AML-193 (cell line): ENCODE measurements around the gene GLT1D1.
A peak's percentile ranks its signal among the peaks of the same experiment; 100 is the strongest.

Experiments
- DNase-seq, 2 experiments: peaks; one replicate each; lab custom pipeline; 2025; lab: John Stamatoyannopoulos, UW

GLT1D1 gene

GRCh38 chr12:128856035-128856790 lies 2.9 kb downstream of the GLT1D1 start:
- no peak for DNase-seq

- DNase-seq = no peak
Observed at GRCh38 chr12:128856791-128857078, 3.5 kb downstream of the GLT1D1 start.

DNA sequence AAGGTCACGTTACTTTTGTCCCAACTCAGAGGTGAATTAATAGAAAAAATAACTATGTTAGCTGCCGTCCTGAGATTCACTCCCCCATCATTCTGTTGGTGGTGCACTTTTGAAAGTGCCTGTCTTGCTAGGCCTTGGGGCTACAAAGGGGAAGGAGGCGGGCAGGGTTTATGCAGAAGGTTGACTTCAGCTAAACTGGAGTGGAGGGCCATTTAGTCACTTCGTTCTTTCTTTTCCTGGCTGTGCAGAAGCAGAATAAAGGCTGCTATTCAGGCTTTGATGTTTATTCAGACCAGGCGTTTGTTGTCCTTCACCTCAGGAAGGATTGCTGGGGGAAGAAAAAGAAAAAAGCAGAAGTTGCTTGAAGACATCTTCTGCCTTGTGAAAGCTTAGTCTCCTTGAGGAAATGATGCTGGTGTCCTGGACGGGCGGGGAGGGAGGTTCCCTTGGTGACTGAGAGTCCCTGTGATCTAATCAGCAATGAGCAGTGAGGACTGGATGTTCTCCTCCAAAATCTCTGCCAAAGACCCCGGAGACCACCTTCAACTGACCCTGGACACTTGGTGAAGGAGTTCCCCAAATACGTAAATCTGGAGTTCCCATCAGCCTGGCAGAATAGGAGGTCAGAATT lies 4.0 kb downstream of the GLT1D1 start:
- DNase-seq = peak in 1 of 2 experiments; percentile 1

DNA sequence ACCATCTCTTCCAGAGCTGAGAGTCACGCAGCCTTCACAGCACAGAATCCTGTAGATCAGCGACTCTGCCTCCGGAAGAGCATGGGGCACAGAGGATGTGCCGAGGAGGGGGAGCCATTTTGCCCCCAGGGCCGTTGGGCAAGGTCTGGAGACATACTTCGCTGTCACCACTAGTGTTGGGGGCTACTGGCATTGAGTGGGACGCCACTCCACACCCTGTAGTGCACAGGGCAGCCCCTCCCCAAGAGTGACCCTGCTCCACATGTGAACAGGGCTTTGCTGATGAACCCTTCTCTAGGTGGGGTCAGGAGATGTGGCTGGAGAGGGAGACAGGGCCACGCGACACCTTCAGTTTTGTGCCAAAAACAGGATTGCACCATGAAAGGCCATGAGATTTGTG lies 6.0 kb downstream of the GLT1D1 start:
- no peak for DNase-seq

GRCh38 chr12:128861226-128862016 lies 8.1 kb downstream of the GLT1D1 start:
- no peak for DNase-seq

DNA sequence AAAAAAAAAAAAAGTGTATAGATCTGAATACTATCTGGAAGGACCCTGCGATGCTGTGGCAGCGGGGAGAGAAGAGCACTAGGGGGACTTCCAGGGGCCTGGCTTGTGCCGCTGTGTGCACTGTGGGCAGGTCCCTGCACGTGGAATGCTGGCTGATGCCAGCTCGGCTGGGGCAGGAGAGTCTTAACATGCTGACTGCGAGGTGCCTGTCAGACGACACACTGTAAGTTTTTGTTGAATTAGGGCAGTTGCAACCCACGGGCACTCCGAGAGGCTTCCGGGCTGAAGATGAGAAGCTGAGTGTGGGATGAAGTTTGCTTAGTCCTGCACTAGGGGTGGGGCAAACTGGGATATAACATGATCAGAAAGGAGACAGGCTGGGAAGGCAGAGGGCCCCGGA lies 10.7 kb downstream of the GLT1D1 start:
- DNase-seq = no peak

- DNase-seq = no peak
Observed at GRCh38 chr12:128864516-128865186, 11.4 kb downstream of the GLT1D1 start.

DNA sequence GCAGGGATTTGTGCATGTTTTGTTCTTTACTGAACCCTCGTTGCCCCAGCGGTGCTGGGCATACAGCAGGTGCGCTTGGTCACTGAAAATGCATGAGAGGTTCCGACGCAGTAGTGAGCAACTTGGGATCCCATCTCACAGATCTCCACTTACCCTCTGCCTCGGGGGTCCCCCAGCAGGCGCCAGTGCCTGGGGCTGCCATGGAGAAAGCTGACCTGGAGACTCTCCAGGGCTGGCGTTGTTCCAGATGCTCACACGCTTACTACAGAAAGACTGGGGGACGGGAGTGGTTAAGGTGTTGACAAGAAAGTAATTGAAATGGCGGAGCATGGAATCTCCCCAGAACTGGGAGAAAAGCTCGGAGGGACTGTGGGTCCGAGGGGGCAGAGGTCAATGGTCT lies 14.2 kb downstream of the GLT1D1 start:
- DNase-seq = no peak

DNA sequence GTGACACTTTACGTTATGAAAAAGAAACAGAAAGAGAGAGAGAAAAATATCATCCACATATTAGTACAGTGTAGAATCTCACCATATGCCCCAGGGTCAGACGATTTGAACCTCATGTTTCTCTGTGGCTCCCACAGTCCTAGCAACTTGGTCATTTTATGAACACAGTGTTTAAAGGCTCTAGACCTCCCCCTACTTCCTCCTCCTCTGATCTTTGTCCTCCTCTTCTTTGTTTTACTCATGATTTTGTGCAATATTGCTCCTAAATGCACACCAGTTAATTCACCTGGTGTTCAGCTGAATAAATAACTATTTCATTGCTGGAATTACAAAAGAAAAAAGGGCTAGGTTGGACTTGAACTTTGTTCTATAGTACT lies 18.2 kb downstream of the GLT1D1 start:
- DNase-seq = no peak

GRCh38 chr12:128872303-128872702 lies 19.0 kb downstream of the GLT1D1 start:
- DNase-seq = no peak

- DNase-seq = no peak
Observed at GRCh38 chr12:128876559-128876958, 23.3 kb downstream of the GLT1D1 start.

- no peak for DNase-seq
Observed at GRCh38 chr12:128879898-128880764, 26.9 kb downstream of the GLT1D1 start.

DNA sequence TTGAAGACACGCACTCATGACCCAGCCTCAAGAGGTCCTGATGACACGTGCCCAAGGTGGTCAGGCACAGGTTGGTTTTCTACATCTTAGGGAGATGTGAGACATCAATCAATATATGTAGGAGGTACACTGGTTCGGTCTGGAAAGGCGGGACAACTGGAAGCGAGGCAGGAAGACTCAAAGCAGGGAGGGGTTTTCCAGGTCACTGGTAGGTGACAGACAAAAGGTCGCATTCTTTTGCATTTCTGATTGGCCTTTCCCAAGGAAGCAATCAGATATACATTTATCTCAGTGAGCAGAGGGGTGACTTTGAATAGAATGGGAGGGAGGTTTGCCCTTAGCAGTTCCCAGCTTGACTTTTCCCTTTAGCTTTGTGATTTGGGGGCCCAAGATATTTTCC lies 38.6 kb downstream of the GLT1D1 start:
- DNase-seq = no peak

DNA sequence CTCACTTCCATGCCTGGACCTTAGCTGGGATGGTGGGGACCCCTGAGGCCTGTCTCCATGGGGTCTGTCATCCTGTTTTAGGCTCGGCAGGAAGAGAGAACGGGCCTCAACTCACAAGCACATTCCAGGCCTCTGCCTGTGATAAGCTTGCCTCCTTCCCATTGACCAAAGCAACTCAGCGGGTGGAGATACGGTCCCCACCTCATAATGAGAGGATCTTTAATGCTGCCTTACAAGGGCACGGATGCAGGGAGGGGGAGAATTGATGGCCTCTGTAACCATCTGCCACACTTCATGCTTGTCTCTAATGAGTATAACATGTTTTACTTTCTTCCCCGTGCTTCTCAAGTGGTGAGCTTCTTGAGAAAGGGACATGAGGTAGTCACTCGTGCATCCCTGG lies 50.0 kb downstream of the GLT1D1 start:
- no peak for DNase-seq

DNA sequence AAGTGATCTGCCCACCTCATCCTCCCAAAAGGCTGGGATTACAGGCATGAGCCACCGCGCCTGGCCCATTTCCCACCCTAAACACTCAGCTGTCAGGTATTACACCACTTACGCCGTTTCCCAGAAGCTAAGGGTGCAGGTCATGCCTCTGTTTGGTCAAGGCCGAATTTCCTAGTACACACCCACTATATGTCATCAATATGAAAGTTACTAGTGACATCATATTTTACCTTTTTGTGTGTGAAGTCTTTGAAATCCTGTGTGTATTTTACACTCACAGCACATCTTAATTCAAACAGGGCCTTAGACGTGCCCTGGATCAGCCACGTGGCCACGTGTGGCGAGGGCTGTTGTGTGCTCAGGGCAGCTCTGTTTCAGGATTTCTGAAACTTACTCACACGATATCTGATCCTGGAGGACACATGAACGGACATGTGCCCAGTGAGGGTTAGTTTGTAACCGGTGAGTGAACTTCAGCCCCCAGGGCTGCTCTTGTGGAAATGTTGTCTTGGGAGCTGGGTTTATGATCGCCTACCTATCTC lies 51.8 kb downstream of the GLT1D1 start:
- no peak for DNase-seq

- DNase-seq = no peak
Observed at GRCh38 chr12:128906485-128907137, 53.3 kb downstream of the GLT1D1 start.

DNA sequence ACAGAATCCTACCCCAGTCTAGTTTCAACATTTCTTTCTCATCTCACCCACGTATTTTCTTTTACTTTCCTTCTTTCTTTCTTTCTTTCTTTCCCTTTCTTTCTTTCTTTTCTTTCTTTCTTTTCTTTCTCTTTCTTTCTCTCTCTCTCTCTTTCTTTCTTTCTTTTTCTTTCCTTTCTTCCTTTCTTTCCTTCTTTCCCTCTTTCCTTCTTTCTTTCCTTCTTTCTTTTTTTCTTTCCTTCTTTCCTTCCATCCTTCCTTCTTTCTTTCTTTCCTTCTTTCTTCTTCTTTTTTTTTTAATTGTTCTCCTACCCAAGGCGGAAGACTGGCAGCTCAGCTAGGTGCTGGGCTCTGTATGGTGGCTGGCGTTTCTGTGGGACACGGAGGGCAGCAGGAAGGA lies 55.0 kb downstream of the GLT1D1 start:
- DNase-seq = no peak

- no peak for DNase-seq
Observed at GRCh38 chr12:128909653-128910052, 56.4 kb downstream of the GLT1D1 start.

DNA sequence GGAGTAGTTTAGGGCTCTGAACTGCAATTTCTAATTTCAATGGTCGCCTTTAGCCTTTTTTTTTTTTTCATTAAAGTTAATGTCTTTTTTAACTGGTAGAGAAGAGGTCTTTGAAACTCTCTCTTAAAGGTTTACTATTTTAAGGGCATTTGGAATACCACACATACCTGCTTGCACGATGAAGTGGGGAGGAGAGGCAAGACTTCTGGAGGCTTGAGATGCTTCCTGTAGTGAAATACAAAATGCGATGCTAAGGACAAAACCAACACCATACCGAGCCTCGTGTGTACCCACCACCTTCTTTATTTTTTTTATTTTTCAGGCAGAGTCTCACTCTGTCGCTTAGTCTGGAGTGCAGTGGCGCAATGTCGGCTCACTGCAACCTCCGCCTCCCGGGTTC lies 57.4 kb downstream of the GLT1D1 start:
- no peak for DNase-seq

DNA sequence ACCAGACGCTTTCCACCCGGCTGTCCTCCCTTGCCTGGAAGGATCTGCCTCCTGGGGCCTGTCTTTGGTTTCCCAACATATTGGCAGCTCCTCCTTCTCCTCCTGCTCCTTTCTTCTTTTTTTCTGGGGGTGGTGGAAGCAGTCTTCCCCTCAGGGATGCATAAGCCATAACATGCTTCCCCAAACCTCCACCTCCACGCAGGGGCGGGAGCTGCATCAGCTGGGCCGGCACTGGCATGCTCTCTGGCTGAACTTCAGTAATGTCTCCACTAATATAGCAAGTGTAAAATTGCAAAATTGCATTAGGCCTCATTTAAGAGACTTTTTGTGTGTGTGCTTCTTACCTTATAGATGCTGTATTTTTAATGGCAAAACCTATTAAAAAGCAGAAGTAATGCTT lies 58.6 kb downstream of the GLT1D1 start:
- DNase-seq = no peak
